MM.1S (cell line): ENCODE measurements around the gene HGS.

Source experiments
- EZH2 ChIP-seq: fragments of 300-600 bp; sonication (generic); optimal IDR thresholded peaks from 2 replicates; pipeline ENCODE3; 2017; ENCODE audit warnings: low read depth, mild to moderate bottlenecking, antibody characterized with exemption, low read length, mixed read lengths
- TF ChIP-seq, protein P1 (sequence below): fragments of 300-600 bp; sonication (generic); IDR thresholded peaks from 2 replicates; pipeline ENCODE4 v1.5.1; 2016; ENCODE audit warnings: antibody characterized with exemption, low read length, mixed read lengths

- TF ChIP-seq, protein P1, sequence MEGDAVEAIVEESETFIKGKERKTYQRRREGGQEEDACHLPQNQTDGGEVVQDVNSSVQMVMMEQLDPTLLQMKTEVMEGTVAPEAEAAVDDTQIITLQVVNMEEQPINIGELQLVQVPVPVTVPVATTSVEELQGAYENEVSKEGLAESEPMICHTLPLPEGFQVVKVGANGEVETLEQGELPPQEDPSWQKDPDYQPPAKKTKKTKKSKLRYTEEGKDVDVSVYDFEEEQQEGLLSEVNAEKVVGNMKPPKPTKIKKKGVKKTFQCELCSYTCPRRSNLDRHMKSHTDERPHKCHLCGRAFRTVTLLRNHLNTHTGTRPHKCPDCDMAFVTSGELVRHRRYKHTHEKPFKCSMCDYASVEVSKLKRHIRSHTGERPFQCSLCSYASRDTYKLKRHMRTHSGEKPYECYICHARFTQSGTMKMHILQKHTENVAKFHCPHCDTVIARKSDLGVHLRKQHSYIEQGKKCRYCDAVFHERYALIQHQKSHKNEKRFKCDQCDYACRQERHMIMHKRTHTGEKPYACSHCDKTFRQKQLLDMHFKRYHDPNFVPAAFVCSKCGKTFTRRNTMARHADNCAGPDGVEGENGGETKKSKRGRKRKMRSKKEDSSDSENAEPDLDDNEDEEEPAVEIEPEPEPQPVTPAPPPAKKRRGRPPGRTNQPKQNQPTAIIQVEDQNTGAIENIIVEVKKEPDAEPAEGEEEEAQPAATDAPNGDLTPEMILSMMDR, result no peak
- TF ChIP-seq EZH2, result no peak
Observed at GRCh38 chr17:81648013-81648706, 35.7 kb upstream of the HGS start.
